Measurements from ENCODE around the gene NRIP3.

The NRIP3 gene

DNA sequence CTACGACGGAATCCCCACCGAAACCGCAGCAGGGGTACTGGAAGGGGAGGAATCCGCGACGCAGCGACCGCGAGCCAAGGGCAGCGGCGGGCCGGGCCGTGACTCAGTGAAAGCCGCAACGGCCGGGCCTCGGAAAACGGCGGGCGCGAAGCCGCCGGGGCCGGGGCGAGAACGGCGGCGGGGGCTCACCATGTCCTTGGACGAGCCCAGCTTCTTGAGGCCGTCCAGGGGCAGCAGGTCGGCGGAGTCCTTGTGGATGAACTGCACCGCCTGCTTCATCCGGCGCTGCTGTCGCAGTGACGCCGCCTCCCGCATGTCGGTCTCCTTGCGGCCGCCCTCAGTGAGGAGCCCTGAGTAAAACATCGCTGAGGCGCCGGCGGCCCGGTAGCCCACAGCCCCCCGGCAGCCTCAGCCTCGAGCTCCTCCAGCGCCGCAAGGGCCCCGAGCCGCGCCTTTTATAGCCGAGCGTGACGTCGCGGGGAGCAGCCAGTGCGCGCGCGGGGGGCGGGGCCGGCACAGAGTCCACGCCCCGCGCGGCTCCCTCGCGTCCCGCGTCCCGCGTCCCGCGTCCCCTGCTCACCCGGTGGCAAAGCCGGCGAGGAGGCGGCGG, at the start of gene NRIP3:
Gene NRIP3 (minus strand): TSS at position 429 of the 610 bp plus-strand sequence. CDS start 66 bp downstream, at position 363.
- DNase-seq = no peak

GRCh38 chr11:9052316-9052715, 48.5 kb upstream of the NRIP3 start:
- DNase-seq = no peak

DNA sequence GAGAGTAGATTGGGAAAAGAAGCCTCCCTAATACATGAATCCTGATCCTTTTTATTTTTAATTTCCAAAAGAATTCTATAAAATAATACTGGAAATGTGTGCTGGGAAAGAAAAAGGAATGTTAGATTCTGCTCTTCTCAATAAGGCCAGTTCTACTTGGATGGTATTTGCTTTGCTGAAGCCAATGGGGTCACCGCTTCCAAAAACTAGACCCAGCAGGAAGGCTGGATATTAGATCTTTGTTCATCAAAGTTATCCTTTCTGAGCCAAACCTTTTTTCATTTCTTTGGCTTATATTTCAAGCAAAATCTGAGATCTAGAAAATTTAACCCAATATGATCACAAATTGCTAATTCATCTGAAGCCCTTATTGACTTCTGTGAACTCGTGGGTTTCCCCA, 46.2 kb upstream of the NRIP3 start:
- DNase-seq = no peak

- DNase-seq = no peak
Measured at GRCh38 chr11:9047964-9048523, 44.2 kb upstream of the NRIP3 start.

- DNase-seq = no peak
Measured at GRCh38 chr11:9046481-9046880, 42.7 kb upstream of the NRIP3 start.

GRCh38 chr11:9042488-9042887, 38.7 kb upstream of the NRIP3 start:
- DNase-seq = no peak

DNA sequence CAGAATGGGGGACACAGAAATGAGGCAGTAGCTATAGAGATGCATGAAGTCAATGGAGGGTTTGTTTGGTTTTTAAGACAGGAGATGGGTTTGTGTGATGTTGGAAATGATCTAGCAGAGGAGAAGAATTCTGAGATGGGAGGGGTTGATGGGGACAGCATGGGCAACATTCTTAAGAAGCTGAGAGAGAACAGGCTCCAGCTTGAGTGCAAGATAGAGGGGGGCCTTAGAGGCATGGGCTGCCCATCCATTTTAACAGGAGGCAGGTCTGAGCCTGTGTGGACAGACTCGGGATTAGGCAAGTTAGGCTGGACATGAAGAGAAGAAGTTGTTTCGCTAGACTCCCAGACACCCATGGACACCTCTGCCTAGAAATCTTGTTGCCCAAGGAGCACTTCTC, 37.9 kb upstream of the NRIP3 start:
- no peak for DNase-seq

GRCh38 chr11:9040410-9040809, 36.6 kb upstream of the NRIP3 start:
- DNase-seq = no peak

- no peak for DNase-seq
Measured at GRCh38 chr11:9039863-9040262, 36.1 kb upstream of the NRIP3 start.

GRCh38 chr11:9039198-9039597, 35.4 kb upstream of the NRIP3 start:
- peak; percentile 33 for DNase-seq

DNA sequence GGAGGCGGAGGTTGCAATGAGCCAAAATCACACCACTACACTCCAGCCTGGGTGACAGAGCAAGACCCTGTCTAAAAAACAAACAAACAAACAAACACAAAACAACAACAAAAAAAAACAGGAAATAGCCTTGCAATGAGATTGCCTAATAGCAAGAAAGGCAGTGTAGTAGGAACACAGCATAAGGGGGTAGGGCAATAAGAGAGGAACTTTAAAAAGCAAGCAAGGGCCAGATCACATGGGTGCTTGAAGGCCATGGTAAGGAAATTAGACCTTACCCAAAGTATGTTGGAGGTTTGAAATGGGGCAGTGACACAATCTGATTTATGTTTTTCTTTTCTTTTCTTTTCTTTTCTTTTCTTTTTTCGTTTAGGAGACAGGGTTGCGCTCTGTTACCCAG, 34.7 kb upstream of the NRIP3 start:
- DNase-seq = no peak

- no peak for DNase-seq
Measured at GRCh38 chr11:9037963-9038362, 34.2 kb upstream of the NRIP3 start.

DNA sequence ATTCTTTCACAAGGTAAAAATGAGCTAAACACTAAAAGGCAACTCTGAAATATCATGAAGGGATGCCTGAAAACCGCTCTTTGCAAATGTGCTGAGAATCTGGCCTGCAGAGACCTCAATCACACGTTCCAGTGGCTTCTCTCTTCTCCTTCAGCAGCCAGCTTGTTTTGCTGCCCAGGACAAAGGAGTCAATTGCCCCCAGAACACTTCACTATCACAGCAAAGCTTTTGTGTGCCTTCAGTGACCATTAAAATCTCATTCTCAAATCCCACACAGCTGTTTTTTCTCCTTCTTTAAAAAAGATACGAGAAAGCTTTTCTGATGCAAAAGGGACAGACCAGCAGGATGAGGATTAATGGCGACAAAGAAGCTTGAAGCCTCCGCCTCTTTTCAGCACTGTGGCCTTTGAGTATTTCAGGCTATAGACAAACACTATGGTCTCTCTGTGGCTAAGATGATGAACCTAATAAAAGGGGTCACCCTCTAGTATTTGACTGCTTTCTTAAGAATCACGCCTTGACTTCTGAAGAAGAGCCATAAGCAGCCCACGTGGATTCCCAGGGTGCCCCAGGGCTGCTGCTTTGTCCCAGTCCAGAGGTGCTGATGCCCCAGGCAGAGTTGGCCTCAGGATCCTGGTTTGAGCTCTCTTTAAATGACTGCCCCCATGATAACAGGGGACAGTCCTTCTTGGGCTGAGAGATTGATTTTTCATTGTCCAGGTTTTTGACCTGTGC, 33.4 kb upstream of the NRIP3 start:
- DNase-seq = no peak

DNA sequence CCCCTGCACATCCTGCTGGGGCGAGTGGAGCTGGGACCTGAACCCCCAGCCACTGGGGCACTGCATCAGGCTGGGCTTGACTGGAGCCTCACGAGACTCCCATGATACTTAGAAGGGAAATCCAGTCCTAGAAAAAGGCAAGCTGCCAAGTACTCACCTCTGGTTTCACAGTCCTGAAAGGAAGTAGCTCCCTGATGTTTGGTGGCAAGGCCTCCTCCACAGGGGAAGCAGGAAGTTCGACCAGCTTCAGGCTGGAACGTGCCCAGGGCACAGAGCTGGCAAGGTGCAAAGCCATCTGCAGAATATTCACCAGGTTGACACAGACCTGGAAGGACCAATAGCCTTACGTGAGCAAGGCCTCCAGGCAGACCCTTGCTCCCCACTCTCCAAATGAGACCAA, 26.8 kb upstream of the NRIP3 start:
- DNase-seq = no peak

DNA sequence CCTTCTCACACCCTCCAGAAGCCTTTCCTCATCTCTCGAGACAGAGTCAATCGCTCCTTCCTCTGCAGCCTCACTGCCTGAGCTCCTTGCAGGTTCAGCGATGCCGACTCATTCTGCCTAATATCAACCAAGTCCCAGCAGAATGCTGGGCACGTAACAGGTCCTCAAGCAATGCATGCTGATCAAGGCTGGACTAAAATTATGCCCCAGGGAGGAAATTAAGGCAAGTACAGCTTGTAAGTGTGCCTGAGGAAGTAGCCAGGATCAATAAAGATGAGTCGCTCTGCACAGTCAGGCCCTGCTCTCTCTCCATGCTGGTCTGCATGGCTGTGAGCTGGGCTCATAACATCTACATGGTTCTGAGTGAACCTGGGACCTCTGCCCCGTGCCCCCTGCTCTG, 25.6 kb upstream of the NRIP3 start:
- no peak for DNase-seq

- no peak for DNase-seq
Measured at GRCh38 chr11:9028581-9028980, 24.8 kb upstream of the NRIP3 start.

DNA sequence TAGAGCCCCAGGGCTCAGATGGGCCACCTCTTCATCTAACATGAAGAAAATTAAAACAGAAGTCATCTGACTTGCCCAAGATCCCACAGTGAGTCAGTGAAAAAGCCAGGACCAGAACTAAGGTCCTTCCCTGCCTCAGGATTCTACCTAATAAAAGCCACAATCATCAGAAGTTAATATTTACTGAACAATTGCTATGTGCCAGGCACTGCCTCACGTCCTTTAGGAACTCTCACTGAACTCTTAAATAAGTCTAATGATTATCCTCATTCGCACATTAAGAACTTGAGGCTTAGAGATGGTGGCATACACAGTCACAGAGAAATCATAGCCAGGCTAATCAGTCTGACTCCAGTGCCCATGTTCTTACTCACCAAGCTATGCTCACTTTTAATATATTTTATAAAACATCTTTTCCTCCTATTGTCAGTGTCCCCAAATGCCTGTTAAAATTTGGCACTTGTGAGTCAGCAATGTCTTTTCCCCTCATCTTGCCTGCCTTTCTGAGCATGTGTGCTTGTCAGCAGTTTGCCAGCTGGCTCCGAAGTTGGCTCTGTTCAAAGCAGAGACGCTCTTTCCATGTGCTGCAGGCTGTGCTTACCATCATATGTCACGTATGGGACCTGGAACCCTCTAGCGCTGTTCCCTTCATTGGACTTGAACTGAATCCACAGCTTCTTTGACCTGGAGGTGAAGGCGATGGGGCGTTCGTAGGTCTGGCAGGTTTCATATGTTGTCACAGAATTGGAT, 21.5 kb upstream of the NRIP3 start:
- no peak for DNase-seq

DNA sequence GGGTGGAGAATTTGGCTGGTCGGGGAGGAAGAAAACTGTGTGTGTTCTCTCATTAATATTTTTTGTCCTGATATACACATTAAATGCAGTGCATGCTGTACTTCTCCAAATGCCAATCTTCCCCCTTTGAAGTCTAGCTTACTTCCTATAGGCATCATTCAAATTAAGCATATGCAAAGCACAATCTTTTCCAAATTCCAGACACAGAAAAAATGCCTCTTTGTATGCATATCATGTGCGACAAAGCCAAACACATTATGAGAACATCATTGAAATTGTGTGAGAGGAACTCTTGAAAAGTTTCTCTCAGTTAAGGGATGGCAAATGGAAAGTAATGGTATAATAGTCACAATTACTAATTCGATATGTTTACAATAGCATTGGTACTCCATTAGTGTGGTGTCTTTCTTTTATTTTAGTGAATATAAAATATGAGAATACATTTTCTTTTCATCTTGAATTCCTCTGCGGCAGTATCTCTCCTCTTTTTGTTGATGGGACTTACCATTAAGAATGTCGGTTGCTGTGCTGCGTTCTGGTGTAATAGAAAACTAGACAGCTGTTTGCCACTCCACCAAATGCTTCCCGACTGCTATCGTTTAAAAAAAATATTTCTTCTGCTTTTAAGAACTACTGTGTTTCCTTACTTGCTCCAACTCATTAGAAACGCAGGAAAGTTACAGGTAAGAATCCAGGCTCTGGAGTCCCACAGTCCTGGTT, 19.3 kb upstream of the NRIP3 start:
- DNase-seq = no peak

- no peak for DNase-seq
Measured at GRCh38 chr11:9020916-9021315, 17.1 kb upstream of the NRIP3 start.

DNA sequence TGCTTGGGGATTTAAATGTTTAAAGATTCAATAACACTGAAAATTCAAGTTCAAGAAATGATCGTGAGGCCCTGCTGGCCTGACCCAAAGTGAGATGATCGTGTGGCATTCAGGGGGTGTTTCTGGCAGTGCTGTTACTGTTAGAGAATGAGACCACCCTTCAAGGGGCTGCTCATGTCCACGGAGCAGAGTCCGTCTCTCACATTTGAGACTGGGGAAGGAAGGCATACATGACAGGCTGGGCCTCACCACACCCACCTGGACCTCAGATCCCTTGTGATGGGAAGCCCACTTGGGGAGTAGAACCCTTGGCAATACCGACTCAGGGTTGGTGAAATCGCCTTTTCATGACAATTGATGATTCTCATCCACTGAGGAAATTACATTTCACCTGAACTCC, 16.1 kb upstream of the NRIP3 start:
- no peak for DNase-seq

DNA sequence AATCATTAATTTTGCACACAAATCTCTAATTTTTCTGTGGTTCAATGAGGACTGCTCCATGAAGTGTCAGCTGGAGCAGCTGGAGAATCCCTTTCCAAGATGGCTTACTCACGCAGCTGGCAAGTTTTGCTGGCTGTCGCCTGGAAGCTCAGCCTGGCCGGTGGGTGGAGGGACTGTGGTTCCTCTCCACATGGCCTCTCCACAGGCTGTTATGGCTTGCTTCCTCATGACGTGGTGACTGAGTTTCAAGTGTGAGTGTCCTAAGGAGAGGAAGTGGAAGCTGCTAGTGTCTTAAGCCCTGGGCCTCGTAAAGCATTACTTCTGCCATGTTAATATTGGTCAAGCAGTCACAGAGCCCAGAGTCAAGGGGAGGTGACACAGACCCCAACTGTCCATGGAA, 14.0 kb upstream of the NRIP3 start:
- DNase-seq = no peak

GRCh38 chr11:9016916-9017642, 13.3 kb upstream of the NRIP3 start:
- no peak for DNase-seq

Measured in NCI-H226 (cell line).